Mesothelial cell of epicardium (in vitro differentiated cells): ENCODE data around the gene LMNA. TPM values are rescaled to one million over a fixed set of nuclear protein-coding genes. Genes with fewer than 3 reads are reported as not detected.

Experiments
- DNase-seq, 2 experiments: peaks; one replicate each; pipeline ENCODE4 v3.0.0; 2021; ENCODE audit warnings: low spot score in 2 of 2; ENCODE audit not compliant: unreplicated experiment in 2 of 2
- H3K27ac Mint-ChIP-seq: 2 replicates; pipeline ENCODE4 v1.8.0; 2021; ENCODE audit warnings: mixed read lengths
- H3K27me3 Mint-ChIP-seq: 2 replicates; pipeline ENCODE4 v1.8.0; 2021; ENCODE audit warnings: low read depth, mixed read lengths
- H3K36me3 Mint-ChIP-seq: 2 replicates; pipeline ENCODE4 v1.8.0; 2021; ENCODE audit warnings: mixed read lengths
- H3K4me1 Mint-ChIP-seq: 2 replicates; pipeline ENCODE4 v1.8.0; 2021; ENCODE audit warnings: mixed read lengths
- H3K4me3 Mint-ChIP-seq: 2 replicates; pipeline ENCODE4 v1.8.0; 2021; ENCODE audit warnings: mild to moderate bottlenecking, moderate library complexity, mixed read lengths
- H3K9me3 Mint-ChIP-seq: 2 replicates; pipeline ENCODE4 v1.8.0; 2021; ENCODE audit warnings: mixed read lengths
- CTCF ChIP-seq: fragments of 200-600 bp; sonication (generic); IDR thresholded peaks from one replicate; pipeline ENCODE4 v1.5.0; 2021; ENCODE audit warnings: antibody characterized with exemption; ENCODE audit not compliant: unreplicated experiment
- total RNA-seq: library from RNA; stranded (reverse); gene quantifications from 3 replicates; pipeline ENCODE4 v1.2.1, GENCODE V29; 2021

The LMNA gene
- total RNA-seq, 1 donor from 2014 or later = 96.9 TPM

GRCh38 chr1:156083800-156084790, 30.4 kb upstream of the LMNA start:
- TF ChIP-seq CTCF = no peak
- no peak for DNase-seq
- H3K4me3 Mint-ChIP-seq = peak overlapping the region; percentile 92
- peaks cover 50% of the 10 kb centered on the region for H3K4me1 Mint-ChIP-seq
- H3K27me3 Mint-ChIP-seq = no peaks in the 10 kb centered on the region
- no peaks in the 10 kb centered on the region for H3K9me3 Mint-ChIP-seq
- H3K36me3 Mint-ChIP-seq = peaks cover 5% of the 10 kb centered on the region
- peak overlapping the region; percentile 98 for H3K27ac Mint-ChIP-seq

GRCh38 chr1:156086256-156086662, 28.3 kb upstream of the LMNA start:
- Mint-ChIP-seq H3K9me3 (no peaks in the 10 kb centered on the region), H3K27me3 (no peaks in the 10 kb centered on the region), H3K4me3 (no peak overlapping the region), H3K36me3 (no peaks in the 10 kb centered on the region), H3K4me1 (peaks cover 40% of the 10 kb centered on the region), H3K27ac (peak overlapping the region; percentile 92)
- no peak for TF ChIP-seq CTCF
- no peak for DNase-seq

- Mint-ChIP-seq H3K9me3 (no peaks in the 10 kb centered on the region), H3K4me3 (no peak overlapping the region), H3K27ac (no peak overlapping the region), H3K27me3 (no peaks in the 10 kb centered on the region), H3K4me1 (peaks cover 25% of the 10 kb centered on the region), H3K36me3 (peaks cover 8% of the 10 kb centered on the region)
- no peak for DNase-seq
- no peak for TF ChIP-seq CTCF
These were observed 24.8 kb upstream of the LMNA start for GRCh38 chr1:156089704-156090103.

- Mint-ChIP-seq H3K27me3 (no peaks in the 10 kb centered on the region), H3K36me3 (peaks cover 12% of the 10 kb centered on the region), H3K9me3 (no peaks in the 10 kb centered on the region), H3K27ac (peak overlapping the region; percentile 84), H3K4me1 (peaks cover 19% of the 10 kb centered on the region), H3K4me3 (no peak overlapping the region)
- no peak for DNase-seq
- TF ChIP-seq CTCF = no peak
These were observed 24.2 kb upstream of the LMNA start for GRCh38 chr1:156090138-156090839.

GRCh38 chr1:156090840-156091188, 23.7 kb upstream of the LMNA start:
- Mint-ChIP-seq H3K4me1 (peaks cover 18% of the 10 kb centered on the region), H3K27ac (peak overlapping the region; percentile 84), H3K9me3 (no peaks in the 10 kb centered on the region), H3K27me3 (no peaks in the 10 kb centered on the region), H3K4me3 (no peak overlapping the region), H3K36me3 (peaks cover 15% of the 10 kb centered on the region)
- peak; percentile 79 to 91 for DNase-seq
- peak; percentile 98 for TF ChIP-seq CTCF
